HEK293T (cell line): ENCODE measurements around the gene MYBL2.

Experiments used
- CTCF ChIA-PET: fragments of 350-600 bp; formaldehyde crosslinking; extraction: SDS; loops from one replicate; lab custom pipeline; 2021; ENCODE audit warnings: antibody characterized with exemption, inconsistent platforms; lab: Yijun Ruan, JAX
- POLR2A ChIA-PET: fragments of 350-600 bp; formaldehyde crosslinking; extraction: SDS; loops from one replicate; lab custom pipeline; 2020; ENCODE audit warnings: antibody characterized with exemption, inconsistent platforms; lab: Yijun Ruan, JAX
- DNase-seq: peaks from one replicate; pipeline ENCODE4 v3.0.0; 2012; ENCODE audit warnings: mixed read lengths; ENCODE audit errors: extremely low spot score
- ARNT ChIP-seq: fragments of 450-650 bp; IDR thresholded peaks from 2 replicates; pipeline ENCODE4 v1.6.1; 2017; ENCODE audit warnings: mild to moderate bottlenecking
- BHLHE40 ChIP-seq: fragments of 450-650 bp; IDR thresholded peaks from 2 replicates; pipeline ENCODE4 v1.6.1; 2016; ENCODE audit warnings: mild to moderate bottlenecking, moderate library complexity, borderline replicate concordance
- CTBP1 ChIP-seq: fragments of 450-650 bp; IDR thresholded peaks from 2 replicates; pipeline ENCODE4 v1.6.1; 2016; ENCODE audit warnings: borderline replicate concordance
- ELF4 ChIP-seq: fragments of 450-650 bp; IDR thresholded peaks from 2 replicates; pipeline ENCODE4 v1.6.1; 2017; ENCODE audit warnings: antibody characterized with exemption
- FOXA1 ChIP-seq: fragments of 450-650 bp; IDR thresholded peaks from 2 replicates; pipeline ENCODE4 v1.6.1; 2016; ENCODE audit warnings: mild to moderate bottlenecking
- FOXK2 ChIP-seq: fragments of 450-650 bp; IDR thresholded peaks from 2 replicates; pipeline ENCODE4 v1.6.1; 2016; ENCODE audit warnings: mild to moderate bottlenecking
- FOXM1 ChIP-seq: fragments of 450-650 bp; IDR thresholded peaks from 2 replicates; pipeline ENCODE4 v1.6.1; 2017; ENCODE audit warnings: mild to moderate bottlenecking, borderline replicate concordance
- HDGF ChIP-seq: fragments of 450-650 bp; IDR thresholded peaks from 2 replicates; pipeline ENCODE4 v1.6.1; 2017; ENCODE audit warnings: antibody characterized with exemption, borderline replicate concordance
- L3MBTL2 ChIP-seq: fragments of 450-650 bp; conservative IDR thresholded peaks from 2 replicates; pipeline ENCODE4 v1.6.1; 2016; ENCODE audit warnings: mild to moderate bottlenecking
- LEF1 ChIP-seq: fragments of 450-650 bp; IDR thresholded peaks from 2 replicates; pipeline ENCODE4 v1.6.1; 2017; ENCODE audit warnings: mild to moderate bottlenecking, borderline replicate concordance
- NFRKB ChIP-seq: fragments of 450-650 bp; IDR thresholded peaks from 2 replicates; pipeline ENCODE4 v1.6.1; 2016; ENCODE audit warnings: mild to moderate bottlenecking, moderate library complexity
- SP1 ChIP-seq: fragments of 450-650 bp; IDR thresholded peaks from 2 replicates; pipeline ENCODE4 v1.6.1; 2017
- SUZ12 ChIP-seq: fragments of 450-650 bp; IDR thresholded peaks from 2 replicates; pipeline ENCODE4 v1.6.1; 2016; ENCODE audit warnings: mild to moderate bottlenecking
- TARDBP ChIP-seq: fragments of 450-650 bp; IDR thresholded peaks from 2 replicates; pipeline ENCODE4 v1.6.1; 2016
- ZNF384 ChIP-seq: fragments of 450-650 bp; IDR thresholded peaks from 2 replicates; pipeline ENCODE4 v1.6.1; 2016
- TF ChIP-seq, protein P1 (sequence below): fragments of 450-650 bp; IDR thresholded peaks from 2 replicates; pipeline ENCODE4 v1.6.1; 2016

MYBL2 gene

DNA sequence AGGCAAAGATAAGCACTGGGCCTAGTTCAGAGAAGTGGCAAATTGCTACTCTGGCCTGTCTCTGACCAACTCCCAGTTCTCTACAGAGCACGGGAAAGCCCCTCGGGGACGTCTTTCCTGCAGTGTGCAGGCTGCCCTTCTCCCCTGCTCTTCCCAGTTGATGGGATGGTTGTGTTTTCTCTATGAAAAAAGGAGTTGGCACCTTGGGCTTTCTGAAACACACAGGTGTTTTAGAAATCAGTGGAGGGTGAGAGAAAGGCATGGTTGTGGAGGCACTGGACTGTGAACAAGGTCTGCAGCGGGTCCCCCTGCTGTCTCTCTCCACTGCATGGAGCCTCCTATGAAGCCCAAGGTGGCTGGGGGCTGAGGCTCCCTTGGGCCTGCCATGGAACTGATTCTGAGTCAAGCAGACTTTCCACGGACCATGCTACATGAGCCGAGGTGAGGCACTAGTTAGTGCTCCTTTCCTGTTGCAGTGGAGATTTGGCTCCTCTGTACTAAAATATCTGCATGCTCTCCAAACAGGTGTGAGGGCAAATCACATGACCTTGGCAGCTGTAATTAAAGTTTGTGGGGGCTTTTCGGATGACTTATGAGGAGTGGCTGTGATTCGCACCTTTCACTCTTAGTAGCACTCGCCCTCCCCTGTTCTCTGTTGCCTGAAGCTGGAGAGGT, 43.6 kb downstream of the MYBL2 start:
- CTCF ChIA-PET = no interaction called here
- POLR2A ChIA-PET = no interaction called here
- no peak for DNase-seq
- TF ChIP-seq ZNF384 (no peak), FOXK2 (no peak), CTBP1 (no peak), ARNT (no peak), FOXA1 (no peak), ELF4 (no peak), HDGF (no peak), NFRKB (no peak)

DNA sequence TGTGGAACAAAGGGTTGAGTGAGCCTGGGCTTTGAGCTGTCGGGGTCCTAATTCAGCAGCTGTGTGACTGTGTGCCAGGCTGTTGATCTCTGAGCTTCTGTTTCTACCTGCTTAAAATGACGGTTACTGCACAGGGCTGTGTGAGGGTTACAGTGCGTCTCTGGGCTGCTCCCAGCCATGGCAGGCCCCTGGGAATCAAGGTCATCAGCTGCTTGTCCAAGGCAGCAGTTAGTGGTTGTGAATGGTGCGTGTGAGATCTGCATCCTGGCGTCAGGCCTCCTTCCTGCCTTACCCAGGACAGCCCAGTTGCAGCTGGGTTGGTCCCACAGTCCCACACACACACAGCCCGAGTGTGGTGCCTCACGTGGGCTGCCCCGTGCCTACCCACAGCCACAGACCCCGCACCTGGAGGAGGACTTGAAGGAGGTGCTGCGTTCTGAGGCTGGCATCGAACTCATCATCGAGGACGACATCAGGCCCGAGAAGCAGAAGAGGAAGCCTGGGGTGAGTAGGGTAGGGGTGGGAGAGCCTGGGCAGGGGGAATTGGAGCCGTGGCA, 44.3 kb downstream of the MYBL2 start:
- DNase-seq = no peak
- ChIA-PET CTCF (no interaction called here), POLR2A (no interaction called here)
- TF ChIP-seq SP1 (no peak), NFRKB (no peak), TARDBP (no peak), CTBP1 (no peak), FOXM1 (no peak), LEF1 (no peak), ZNF384 (no peak), BHLHE40 (no peak), FOXK2 (no peak), SUZ12 (no peak), ARNT (no peak)

DNA sequence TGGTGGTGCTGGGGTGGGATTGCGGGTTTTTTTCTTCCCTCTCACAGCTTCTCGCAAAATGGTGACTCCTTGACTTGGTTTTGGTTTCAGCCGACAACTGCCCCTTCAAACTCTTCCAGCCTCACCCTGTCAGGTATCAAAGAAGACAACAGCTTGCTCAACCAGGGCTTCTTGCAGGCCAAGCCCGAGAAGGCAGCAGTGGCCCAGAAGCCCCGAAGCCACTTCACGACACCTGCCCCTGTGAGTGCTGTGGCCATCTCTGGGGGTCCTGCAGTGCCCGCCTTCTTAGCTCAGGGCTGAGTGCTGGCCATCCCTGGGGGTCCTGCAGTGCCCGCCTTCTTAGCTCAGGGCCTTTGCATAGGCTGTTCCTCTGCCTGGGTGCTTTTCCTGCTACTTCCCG, 48.1 kb downstream of the MYBL2 start:
- DNase-seq = no peak
- TF ChIP-seq SUZ12 = no peak
- no peak for TF ChIP-seq FOXK2
- no peak for TF ChIP-seq ARNT
- TF ChIP-seq BHLHE40 = no peak
- TF ChIP-seq ZNF384 = no peak
- no peak for TF ChIP-seq HDGF
- no peak for TF ChIP-seq NFRKB
- no peak for TF ChIP-seq FOXM1
- no peak for TF ChIP-seq CTBP1
- TF ChIP-seq ELF4 = no peak
- TF ChIP-seq TARDBP = no peak
- no peak for TF ChIP-seq FOXA1
- TF ChIP-seq SP1 = no peak
- TF ChIP-seq, protein P1, sequence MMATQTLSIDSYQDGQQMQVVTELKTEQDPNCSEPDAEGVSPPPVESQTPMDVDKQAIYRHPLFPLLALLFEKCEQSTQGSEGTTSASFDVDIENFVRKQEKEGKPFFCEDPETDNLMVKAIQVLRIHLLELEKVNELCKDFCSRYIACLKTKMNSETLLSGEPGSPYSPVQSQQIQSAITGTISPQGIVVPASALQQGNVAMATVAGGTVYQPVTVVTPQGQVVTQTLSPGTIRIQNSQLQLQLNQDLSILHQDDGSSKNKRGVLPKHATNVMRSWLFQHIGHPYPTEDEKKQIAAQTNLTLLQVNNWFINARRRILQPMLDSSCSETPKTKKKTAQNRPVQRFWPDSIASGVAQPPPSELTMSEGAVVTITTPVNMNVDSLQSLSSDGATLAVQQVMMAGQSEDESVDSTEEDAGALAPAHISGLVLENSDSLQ = no peak
- ChIA-PET POLR2A (no interaction called here), CTCF (no interaction called here)

DNA sequence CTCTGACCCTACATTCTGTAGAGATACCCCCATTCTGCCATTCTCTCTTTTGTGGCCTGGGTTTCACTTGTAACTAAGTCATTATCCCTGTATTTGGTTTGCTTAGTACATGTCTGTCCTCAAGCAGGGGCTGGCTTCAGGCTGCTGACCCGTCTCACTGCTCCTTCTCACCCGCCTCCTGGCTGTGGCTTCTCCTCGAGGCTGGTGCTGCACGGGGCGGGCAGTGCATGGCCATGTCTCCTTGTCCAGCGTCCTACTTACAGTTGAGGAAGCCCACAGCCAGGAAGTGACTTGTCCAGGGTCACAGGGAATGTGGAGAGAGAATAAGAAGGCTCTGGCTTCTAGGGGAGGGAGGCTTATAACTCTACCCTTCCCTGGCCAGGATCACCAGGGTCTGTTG, 48.6 kb downstream of the MYBL2 start:
- TF ChIP-seq TARDBP (no peak), NFRKB (no peak), ELF4 (no peak), FOXA1 (no peak)
- no peak for DNase-seq
- POLR2A ChIA-PET = no interaction called here
- CTCF ChIA-PET = no interaction called here

DNA sequence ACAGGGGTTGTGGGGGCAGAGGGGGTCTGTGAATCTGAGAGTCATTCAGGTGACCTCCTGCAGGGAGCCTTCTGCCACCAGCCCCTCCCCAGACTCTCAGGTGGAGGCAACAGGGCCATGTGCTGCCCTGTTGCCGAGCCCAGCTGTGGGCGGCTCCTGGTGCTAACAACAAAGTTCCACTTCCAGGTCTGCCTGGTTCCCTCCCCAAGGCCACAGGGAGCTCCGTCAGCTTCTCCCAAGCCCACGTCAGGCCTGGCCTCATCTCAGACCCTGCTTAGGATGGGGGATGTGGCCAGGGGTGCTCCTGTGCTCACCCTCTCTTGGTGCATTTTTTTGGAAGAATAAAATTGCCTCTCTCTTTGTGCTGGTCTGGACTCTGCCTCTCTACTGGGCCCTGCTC, 49.2 kb downstream of the MYBL2 start:
- TF ChIP-seq NFRKB (no peak), FOXK2 (no peak), ARNT (no peak), FOXA1 (no peak), HDGF (no peak), LEF1 (no peak), CTBP1 (no peak), ELF4 (no peak), TARDBP (no peak), L3MBTL2 (no peak), BHLHE40 (no peak)
- TF ChIP-seq, protein P1 = no peak
- POLR2A ChIA-PET = no interaction called here
- CTCF ChIA-PET = no interaction called here
- DNase-seq = no peak

DNA sequence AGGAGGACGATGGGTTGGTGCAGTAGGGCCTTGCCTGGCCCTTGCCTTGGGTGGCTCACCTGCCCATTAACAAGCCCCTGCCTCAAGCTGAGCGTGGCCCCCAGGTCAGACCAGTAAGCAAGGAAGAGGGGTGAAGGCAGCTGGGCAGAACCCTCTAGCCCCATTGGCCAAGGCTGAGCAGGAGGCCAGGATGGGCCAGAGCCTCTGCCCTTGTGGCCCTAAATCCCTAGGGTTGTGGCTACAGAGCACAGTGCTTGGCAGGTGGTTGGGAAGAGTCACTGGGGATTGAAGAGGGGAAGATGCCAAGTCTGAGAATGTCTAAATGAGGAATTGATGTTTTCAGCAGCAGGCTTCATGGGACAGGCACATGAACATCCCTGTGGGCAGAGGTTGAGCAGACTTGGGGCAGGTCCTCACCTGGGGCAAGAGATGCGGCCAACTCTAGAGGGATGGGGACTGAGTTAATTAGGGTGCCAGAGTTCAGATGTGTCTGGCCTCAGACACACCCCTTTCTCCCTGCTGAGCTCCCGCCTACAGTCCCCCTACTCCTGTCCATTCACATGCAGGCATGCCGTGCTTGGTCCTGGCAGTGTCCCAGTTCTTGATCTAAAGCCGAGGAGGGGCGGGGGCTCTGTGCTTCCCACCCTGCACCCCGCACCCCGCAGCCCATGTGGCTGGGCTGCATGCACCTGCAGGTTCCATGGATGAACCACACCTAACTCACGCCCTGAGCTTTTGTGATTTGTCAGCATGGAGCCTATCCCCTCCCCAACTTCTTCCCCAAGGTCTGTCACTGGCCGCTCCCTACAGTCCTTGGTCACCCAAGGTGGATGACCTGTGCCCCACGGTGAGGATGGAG, 50.1 kb downstream of the MYBL2 start:
- POLR2A ChIA-PET = no interaction called here
- TF ChIP-seq ARNT (no peak), L3MBTL2 (no peak), HDGF (no peak), NFRKB (no peak), ZNF384 (no peak), SUZ12 (no peak), BHLHE40 (no peak), LEF1 (no peak), ELF4 (no peak), TARDBP (no peak), FOXA1 (no peak), CTBP1 (no peak)
- CTCF ChIA-PET = no interaction called here
- DNase-seq = no peak
